ENCODE measurements around the gene LGALS1.

GRCh38 chr22:37663521-37664140 lies 11.8 kb upstream of the LGALS1 start:
- TF ChIP-seq POLR2A (IDR thresholded peaks at IDR 0.05; ENCODE audit: low read depth, low read length) (no peak), TAF1 (IDR thresholded peaks at IDR 0.05; ENCODE audit: borderline replicate concordance, low read depth, low read length) (no peak)
